HG03460 (cell line): ENCODE measurements around the gene UBE2C.
"Not testable (repeated sequence)": the region's sequence is repeated elsewhere in the genome, so short reads cannot be mapped to it uniquely, and the experiment has no call there.

Experiments used
- ATAC-seq: cut with Tn5 transposase; IDR thresholded peaks from one replicate; pipeline ENCODE4 v1.9.1; 2021; ENCODE audit not compliant: unreplicated experiment

Gene UBE2C

DNA sequence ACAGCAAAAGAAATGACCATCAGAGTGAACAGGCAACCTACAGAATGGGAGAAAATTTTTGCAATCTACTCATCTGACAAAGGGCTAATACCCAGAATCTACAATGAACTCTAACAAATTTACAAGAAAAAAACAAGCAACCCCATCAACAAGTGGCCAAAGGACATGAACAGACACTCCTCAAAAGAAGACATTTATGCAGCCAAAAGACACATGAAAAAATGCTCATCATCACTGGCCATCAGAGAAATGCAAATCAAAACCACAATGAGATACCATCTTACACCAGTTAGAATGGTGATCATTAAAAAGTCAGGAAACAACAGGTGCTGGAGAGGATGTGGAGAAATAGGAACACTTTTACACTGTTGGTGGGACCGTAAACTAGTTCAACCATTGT lies 14.9 kb upstream of the UBE2C start:
- not testable (repeated sequence) for ATAC-seq

DNA sequence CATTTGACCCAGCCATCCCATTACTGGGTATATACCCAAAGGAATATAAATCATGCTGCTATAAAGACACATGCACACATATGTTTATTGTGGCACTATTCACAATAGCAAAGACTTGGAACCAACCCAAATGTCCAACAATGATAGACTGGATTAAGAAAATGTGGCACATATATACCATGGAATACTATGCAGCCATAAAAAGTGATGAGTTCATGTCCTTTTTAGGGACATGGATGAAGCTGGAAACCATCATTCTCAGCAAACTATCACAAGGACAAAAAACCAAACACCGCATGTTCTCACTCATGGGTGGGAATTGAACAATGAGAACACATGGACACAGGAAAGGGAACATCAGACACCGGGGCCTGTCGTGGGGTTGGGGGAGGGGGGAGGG lies 14.5 kb upstream of the UBE2C start:
- not testable (repeated sequence) for ATAC-seq

DNA sequence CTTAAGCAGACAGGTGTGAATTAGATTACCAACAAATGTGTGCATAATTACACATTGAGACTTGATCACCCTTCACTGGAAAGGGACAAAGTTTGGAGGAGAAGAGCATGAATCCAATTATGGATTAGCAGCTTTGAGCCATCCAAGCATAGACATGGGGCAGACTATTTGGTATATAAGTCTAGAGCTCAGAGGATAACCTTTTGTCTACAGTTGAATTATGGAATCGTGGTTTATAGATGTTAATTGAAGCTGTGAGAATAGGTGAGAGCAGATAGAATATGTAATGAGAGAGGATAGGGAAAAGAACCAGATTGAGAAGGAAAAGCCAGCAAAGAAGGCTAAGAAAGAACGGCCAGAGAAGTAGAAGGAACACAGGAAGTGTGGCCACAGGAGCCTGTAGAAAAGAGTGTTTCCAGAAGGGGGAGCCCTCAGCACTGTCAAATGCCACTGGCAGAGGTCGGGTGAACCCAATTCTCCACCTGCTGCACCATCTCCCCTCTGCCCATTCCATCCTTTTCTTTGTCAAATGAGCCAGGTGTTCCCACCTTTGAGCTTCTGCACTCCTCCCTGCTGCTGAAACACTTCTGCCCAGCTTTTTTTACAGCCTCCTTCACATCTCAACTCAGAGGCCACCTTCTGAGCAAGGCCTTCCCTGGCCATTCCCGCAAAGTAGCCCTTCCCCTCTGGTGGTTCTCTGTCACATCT lies 13.4 kb upstream of the UBE2C start:
- no peak for ATAC-seq

DNA sequence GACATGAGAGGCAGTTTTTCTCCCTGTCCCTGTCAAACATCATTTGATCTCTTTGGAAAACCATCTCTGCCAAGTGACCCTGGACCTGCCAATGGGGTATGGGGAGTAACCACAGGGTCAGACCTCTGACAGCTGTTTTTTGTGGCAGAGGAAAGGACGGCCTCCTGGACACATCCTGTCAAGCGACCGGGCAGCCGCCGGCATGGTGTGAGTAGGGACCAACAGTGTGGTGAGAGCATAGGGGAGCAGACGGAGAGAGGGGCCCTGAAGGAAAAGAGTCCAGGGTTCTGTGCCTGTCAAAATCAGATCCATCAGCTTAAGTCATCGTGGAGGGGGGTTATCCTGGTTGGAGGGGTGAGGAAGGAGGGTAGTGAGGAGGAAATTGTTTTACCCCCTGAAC lies 10.6 kb upstream of the UBE2C start:
- ATAC-seq = no peak

DNA sequence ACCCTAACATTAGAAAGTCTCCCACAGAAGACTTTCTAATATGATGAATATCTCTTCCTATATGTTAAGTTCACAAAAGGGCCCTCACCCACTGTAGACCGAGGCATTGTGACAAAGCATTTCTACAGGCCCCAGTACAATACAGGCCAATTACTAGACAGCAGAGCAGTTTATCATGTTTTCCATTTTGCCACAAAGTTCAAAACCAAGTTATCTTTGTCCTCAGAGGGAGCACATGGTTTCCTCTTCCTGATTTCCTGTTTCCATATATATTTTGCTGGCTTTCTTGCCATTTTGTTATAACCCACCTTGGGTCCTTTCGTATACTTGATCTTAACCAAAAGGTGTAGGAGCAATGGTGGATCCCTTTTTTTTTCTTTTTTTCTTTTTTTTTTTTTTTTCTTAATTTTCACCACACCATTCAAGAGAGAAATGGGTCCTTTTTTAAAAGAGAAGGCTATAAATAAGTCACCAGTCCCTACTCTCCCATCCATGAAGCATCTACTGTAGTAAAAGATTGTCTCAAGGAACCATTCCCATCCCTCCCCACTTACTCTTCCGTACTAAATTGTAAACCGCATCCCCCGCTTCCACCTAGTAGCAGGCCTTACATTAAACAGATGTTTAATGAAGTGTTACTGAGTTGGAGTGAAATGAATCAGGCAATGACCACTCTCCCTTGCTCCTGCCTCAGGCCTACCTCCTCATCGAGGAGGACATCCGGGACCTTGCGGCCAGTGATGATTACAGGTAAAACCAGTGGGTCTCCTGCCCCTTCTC lies 2.1 kb upstream of the UBE2C start:
- ATAC-seq = no peak

DNA sequence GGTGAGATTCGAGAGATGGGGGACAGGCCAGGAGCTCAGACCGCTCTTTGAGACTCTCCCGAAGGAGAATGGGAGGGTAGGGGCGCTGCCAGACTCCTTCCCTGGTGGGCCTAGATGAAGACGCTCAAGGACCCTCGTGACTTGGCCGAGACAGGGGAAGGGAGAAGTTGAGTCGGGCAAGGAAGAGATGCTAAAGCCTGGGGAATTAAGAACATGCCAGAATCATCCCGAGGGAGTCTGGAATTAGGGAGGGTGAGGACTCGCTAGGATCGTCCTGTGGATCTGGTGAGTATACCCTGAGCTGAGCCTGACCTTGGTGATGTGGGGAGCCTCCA lies 529 bp downstream of the UBE2C start:
- ATAC-seq = no peak

DNA sequence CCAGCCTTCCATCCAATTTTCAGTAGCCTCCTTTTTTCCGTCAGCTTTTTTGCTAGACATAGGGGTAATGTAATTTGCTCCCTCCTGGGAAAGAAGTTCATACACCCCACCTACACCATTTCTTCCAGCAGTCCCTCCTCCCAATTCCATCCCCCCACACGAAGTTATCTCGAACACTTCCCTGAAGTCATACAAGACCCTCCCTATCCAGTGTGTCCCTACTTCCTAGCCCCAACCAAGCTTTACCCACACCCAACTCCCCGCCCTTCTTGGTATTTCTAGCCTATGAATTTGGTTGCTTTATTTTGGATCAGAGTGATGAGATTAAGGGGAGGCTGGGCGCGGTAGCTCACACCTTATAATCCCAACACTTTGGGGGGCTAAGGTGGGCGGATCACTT lies 1.0 kb downstream of the UBE2C start:
- ATAC-seq = no peak

DNA sequence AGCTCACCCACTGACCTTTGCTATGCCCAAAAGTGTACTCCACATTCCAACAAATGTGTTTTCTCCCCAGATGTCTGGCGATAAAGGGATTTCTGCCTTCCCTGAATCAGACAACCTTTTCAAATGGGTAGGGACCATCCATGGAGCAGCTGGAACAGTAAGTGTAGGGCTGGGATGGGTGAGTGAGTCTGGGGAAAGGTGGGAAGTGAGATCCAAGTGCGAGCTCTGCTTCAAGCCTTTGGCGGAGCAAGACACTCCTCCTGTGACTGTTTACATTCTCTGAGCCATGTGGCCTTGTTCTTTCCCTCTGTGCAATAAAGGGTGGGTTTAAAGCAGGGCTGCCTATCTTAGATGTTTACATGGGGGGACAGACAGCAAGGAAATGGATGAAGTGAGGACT lies 1.9 kb downstream of the UBE2C start:
- ATAC-seq = no peak

DNA sequence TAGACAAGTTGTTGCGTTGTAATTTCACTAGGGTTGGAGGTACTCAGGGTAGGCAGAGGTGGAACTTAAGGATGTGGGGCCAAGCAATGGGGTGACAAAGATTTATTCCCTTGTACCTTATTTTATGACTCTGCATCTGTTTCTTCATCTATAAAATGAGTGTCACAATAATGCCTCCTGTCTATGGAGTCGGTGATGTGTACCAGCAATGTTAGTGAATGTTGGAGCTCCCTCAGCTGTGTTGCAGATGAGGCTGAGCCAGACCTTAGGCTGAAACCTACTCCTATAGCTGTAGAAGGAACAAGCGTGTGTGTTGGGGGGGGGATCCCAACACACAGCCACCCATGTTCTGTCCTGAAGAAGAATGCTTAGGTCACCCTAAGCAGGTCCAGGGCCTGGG lies 4.5 kb downstream of the UBE2C start:
- no peak for ATAC-seq

DNA sequence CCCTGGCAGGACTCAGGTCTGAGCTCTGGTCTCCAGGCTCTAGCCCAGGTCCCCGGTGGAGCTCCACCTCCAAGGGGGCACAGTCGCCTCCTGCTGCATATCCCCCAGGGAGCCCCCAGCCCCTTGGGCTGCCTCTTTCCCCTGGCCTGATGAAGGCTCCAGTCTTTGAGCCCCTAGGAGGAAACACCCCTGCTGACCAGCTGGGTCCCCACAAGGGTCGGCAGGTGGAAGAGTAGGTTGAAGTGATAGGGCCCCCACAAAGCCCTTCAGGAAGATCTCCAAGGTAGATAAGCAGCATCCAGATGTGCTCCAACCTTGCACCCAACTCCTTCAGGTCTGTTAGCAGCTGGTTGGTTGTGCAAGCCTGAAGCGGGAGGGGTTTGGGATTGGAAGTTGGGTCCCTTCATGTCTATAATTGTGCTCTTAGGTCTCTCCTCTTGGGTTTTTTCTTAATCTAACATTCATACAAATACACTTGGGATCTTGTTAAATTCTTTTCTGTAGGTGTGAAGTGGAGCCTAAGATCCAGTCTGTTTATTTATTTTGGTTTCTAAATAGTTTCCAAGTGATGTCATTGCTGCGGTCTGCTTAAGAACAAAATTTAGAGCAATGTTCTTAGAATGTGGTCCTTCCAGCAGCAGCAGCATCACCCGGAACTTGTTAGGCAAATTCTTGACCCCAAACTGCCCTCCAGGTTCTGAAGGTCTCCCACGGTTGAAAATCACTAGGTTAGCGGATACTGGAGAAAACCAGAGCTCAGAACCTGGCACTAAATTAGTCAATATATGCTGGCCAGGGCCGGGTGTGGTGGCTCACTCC lies 5.1 kb downstream of the UBE2C start:
- ATAC-seq = no peak

DNA sequence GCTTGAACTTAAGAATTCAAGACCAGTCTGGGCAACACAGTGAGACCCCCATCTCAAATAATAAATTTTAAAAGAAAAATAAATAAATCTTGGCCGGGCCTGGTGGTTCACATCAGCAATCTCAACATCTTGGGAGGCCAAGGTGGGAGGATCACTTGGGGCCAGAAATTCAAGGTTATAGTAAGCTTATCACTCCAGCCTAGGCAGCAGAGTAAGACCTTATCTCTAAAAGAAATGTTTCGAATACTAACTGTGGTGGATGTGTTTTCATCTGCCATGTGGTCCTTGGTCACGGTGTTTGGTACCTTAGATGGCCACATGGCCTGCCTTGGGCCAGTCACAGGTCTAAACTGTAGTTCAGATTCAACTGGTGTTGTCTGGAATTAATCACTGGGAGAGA lies 5.8 kb downstream of the UBE2C start:
- ATAC-seq = no peak

DNA sequence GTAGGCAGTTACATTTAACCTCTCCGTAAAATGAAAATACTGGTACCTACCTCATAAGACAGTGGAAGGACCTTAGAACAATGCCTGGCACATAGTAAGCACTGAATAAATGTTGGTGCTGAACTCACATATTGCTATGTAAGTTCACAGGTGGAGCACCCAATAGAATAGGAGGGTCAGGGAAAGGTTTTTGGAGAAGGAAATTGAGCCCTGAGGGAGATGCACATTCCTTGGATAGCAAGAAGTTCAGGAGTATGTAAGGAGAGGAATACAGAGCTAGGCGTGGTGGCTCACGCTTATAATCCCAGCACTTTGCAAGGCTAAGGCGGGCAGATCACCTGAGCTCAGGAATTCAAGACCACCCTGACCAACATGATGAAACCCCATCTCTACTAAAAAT lies 7.0 kb downstream of the UBE2C start:
- no peak for ATAC-seq

DNA sequence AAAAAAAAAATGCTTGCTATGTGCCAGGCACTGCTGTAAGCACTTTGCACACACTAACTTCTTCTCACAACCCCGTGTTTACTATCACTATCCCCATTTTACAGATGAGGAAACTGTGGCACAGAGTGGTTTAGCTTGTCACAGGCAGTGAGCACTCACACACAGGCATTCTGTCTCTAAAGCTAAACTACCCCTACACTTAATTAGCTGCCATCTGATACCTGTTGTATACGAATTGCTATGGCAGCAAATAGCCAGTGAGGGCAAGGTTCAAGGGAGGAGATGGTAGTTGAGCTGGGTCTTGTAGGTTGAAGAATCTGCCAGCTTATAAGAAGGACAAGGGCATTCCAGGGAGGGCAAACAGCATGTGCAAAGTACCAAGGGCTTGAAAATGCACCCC lies 9.5 kb downstream of the UBE2C start:
- no peak for ATAC-seq

DNA sequence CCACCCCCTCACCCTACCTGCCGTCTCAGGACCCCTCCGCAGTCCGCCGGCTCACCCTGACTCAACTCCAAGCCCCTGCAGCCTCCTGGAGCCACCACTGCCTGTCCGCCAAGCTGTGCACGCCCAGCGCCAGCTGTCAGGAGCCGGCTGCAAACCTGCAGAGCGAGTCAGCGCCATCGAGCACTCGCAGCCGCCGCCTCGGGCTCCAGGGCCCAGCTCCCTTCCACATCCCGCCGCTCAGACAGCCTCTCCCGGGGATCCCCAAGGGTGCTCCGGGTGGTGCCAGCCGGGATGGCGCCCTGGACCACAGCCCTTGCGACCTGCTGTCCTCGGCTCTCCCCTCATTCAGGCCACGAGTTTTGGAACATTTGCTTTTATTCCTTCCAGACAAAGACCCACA lies 10.4 kb downstream of the UBE2C start:
- ATAC-seq = no peak

DNA sequence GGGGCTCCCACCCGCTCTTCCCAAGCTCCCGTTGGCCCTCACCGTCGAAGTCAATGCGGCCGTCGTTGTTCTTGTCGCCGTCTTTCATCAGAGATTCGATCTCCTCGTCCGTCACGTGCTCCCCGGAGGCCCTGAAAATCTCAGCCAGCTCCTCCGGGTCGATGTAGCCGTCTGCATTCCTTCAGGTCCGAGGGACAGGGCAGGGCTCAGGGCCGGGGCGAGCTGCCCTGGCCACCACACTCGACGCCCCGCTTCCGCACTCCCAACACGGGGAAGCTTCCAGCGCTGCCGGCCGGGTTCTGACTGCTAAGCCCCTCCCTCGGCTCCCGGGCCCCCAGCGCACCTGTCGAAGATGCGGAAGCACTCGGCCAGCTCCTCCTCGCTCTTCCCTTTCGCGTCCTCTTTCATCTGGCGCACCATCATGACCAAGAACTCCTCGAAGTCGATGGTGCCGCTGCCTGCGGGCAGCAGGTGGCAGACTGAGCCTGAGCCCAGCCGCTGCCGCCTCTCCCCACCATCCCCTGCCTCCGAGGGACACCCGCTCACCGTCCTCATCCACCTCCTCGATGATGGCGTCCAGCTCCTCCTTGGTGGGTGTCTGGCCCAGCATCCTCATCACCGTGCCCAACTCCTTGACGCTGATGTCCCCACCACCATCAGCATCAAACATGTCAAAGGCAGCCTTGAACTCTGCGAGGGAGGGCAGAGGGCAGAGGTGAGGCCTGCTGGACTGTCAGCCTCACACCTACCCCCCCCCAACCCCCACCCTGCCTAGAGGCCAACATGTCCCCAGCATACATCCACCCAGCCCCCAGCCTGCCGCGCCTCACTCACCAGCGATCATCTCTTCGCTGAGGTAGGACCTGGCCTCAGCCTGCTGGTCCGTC lies 11.7 kb downstream of the UBE2C start:
- ATAC-seq = no peak

DNA sequence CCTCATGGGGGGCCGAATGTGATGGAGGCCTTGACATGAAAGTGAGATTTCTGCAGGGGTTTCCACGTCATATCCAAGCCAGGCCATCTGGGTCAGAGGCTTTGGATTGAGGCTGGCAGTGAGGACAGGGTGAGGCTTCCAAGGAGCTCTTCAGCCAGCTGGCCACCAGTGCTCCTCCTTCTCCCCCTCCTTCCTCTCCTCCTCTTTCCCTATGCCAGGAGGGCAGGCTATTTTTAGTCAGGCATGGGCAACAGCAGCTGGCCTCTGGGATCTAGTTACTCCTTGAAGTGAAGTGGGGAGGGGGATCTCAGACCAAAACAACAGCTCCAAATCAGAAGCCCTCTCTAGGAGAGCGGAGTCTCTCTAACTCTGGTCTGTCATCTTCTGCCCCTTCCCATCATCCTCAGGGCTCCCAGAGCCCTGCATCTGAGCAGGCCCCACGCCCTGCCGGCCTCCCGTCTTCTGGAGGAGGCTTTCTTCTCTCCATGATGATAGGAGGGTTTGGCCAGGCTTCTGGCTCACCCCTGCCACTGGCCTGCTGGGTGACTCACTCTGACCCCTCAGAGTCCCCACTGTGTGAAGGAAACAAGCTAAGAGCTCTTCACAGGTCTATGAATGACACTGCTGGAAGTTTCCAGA lies 14.1 kb downstream of the UBE2C start:
- ATAC-seq = no peak

DNA sequence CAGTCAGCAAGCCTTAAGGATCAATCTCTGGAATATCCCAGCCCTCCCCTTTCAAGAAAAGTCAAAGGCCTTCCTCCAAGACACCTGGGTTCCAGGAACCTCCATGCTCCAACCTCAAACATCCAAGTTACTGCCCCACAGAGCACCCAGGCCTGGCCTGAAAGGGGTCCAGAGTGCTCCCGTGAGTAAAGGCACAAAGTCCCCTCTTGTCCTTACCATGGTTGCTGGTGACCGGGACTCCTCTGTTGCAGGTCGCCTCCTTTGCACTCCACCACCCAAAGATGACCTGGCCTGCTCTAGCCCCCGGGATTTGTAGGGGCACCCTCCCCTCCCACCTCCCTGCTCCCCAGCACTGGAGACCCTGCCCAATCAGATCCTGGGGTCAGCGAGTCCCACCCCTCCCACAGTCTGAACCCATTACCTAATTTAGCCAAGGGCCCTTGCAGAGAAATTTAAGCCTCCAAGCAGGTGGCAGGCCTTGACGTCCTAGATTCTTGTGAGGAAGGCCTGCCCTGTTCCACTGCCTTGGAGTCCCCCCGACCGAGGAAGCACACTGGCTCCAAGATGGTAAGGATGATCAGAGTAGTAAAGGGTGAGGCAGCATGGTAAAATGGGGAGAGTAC lies 14.7 kb downstream of the UBE2C start, which contains the start of gene TNNC2:
Gene TNNC2 (minus strand): TSS at position 283 of the 623 bp plus-strand sequence. CDS start 64 bp downstream, at position 219.
- ATAC-seq = no peak

DNA sequence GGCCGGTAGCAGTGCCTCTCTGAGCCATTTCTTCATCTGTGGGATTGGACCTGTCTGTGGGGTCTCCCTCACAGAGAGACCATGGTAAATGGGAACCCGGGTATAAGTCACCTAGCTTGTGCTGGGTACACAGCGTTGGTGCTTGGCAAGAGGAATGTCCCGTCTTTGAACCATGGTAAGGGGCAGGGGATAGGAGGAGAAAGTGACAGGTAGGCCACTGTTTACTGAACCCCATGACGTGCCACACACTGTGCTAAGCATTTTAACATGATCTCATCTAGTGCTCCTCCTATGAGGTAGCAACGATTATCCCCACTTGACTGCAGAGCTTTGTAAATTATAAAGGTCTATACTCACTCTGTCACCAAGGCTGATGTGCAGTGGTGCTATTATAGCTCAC lies 15.3 kb downstream of the UBE2C start:
- ATAC-seq = no peak

DNA sequence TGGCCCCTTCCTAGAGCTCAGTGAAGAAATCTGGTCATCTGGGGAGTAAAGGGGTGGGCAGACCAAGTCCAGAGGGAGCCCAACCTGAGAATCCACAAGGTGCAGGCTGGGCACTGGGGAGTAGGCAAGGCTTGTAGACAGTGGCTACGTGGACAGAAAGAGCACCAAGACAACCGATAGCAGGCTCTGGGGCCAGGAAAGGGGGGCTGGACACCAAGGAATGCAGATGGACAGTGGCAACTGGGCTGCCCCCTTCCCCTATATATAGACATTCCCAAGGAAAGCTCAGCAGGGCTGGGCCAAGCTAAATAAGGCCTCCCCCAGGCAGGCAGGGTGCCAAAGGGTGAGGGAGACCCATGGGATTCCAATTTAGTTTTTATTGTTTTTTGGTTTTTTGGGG lies 16.1 kb downstream of the UBE2C start:
- ATAC-seq = no peak

DNA sequence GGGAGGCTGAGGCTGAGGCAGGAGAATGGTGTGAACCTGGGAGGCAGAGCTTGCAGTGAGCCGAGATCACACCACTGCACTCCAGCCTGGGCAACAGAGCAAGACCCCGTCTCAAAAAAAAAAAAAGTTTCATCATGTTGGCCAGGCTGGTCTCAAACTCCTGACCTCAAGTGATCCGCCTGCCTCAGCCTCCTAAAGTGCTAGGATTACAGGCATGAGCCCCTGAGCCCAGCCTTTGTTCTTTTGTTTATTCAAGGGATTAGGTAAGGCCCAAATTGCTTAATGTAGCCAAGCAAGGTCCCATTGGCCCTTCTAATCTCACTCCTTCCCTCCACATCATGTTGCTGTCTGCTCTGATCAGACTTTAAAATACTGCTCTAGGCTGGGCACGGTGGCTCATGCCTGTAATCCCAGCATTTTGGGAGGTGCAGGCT lies 17.2 kb downstream of the UBE2C start:
- ATAC-seq = not testable (repeated sequence)
